Body of pancreas (tissue), 4 donors: ENCODE results near the gene IKZF1.

Source experiments
- POLR2A ChIP-seq, 3 donors: fragments of 450-650 bp; IDR thresholded peaks; one replicate each; pipeline ENCODE4 v1.6.1; 2016; ENCODE audit warnings: antibody characterized with exemption in 3 of 3, mild to moderate bottlenecking in 2 of 3
- TF ChIP-seq, protein P1 (sequence below), 7 experiments: fragments of 450-650 bp in 4 of 7; fragments of 200-600 bp in 3 of 7; sonication (generic) in 3 of 7; IDR thresholded peaks; one replicate each; pipeline ENCODE4 v1.5.1; 2016 to 2019; ENCODE audit warnings: antibody characterized with exemption in 7 of 7

GRCh38 chr7:50367100-50367499 lies 62.6 kb downstream of the IKZF1 start:
- TF ChIP-seq, protein P1, sequence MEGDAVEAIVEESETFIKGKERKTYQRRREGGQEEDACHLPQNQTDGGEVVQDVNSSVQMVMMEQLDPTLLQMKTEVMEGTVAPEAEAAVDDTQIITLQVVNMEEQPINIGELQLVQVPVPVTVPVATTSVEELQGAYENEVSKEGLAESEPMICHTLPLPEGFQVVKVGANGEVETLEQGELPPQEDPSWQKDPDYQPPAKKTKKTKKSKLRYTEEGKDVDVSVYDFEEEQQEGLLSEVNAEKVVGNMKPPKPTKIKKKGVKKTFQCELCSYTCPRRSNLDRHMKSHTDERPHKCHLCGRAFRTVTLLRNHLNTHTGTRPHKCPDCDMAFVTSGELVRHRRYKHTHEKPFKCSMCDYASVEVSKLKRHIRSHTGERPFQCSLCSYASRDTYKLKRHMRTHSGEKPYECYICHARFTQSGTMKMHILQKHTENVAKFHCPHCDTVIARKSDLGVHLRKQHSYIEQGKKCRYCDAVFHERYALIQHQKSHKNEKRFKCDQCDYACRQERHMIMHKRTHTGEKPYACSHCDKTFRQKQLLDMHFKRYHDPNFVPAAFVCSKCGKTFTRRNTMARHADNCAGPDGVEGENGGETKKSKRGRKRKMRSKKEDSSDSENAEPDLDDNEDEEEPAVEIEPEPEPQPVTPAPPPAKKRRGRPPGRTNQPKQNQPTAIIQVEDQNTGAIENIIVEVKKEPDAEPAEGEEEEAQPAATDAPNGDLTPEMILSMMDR (IDR thresholded peaks at IDR 0.05): no peak
- TF ChIP-seq POLR2A (IDR thresholded peaks at IDR 0.05): no peak
